Ovary (tissue), 3 donors: ENCODE measurements around the gene MIER2.
"Not testable (repeated sequence)": the region's sequence is repeated elsewhere in the genome, so short reads cannot be mapped to it uniquely, and the experiment has no call there.

Experiments
- EP300 ChIP-seq: sonication (generic); formaldehyde crosslinking; IDR thresholded peaks from one replicate; pipeline ENCODE4 v1.6.1; 2017; ENCODE audit warnings: antibody characterized with exemption
- POLR2A ChIP-seq: fragments of 450-650 bp; IDR thresholded peaks from one replicate; pipeline ENCODE4 v1.6.1; 2017; ENCODE audit warnings: antibody characterized with exemption, mild to moderate bottlenecking, moderate library complexity
- TF ChIP-seq, protein P1 (sequence below), 3 donors: fragments of 450-650 bp in 2 of 3; fragments of 200-600 bp in 1 of 3; IDR thresholded peaks; one replicate each; pipeline versions ENCODE4 v1.5.1 to v1.8.0; 2016 to 2022; ENCODE audit warnings: antibody characterized with exemption in 3 of 3, mild to moderate bottlenecking in 1 of 3
- donor health status: DM: no; HTN: no; CAD: no.

DNA sequence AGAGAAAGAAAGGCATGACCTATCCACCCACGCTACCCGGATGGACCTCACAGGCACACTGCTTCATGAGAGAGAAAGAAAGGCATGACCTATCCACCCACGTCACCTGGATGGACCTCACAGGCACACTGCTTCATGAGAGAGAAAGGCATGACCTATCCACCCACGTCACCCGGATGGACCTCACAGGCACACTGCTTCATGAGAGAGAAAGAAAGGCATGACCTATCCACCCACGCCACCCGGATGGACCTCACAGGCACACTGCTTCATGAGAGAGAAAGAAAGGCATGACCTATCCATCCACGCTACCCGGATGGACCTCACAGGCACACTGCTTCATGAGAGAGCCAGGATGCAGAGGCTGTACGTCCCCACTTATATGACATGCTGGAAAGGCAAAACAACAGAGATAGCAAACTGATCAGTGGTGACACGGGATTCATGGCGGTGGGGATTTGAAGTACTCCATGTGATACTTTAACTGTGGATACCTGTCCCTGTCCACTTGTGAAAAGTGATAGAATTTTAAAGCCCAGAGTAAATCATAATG, 73.8 kb downstream of the MIER2 start:
- TF ChIP-seq, protein P1, sequence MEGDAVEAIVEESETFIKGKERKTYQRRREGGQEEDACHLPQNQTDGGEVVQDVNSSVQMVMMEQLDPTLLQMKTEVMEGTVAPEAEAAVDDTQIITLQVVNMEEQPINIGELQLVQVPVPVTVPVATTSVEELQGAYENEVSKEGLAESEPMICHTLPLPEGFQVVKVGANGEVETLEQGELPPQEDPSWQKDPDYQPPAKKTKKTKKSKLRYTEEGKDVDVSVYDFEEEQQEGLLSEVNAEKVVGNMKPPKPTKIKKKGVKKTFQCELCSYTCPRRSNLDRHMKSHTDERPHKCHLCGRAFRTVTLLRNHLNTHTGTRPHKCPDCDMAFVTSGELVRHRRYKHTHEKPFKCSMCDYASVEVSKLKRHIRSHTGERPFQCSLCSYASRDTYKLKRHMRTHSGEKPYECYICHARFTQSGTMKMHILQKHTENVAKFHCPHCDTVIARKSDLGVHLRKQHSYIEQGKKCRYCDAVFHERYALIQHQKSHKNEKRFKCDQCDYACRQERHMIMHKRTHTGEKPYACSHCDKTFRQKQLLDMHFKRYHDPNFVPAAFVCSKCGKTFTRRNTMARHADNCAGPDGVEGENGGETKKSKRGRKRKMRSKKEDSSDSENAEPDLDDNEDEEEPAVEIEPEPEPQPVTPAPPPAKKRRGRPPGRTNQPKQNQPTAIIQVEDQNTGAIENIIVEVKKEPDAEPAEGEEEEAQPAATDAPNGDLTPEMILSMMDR (IDR thresholded peaks at IDR 0.05), result not testable (repeated sequence)
- TF ChIP-seq POLR2A, EP300: not testable (repeated sequence)
